Kidney glomerular epithelial cell (primary cell): ENCODE measurements around the gene ZNF830.
"Not testable (repeated sequence)": the region's sequence is repeated elsewhere in the genome, so short reads cannot be mapped to it uniquely, and the experiment has no call there.

Source experiments
- DNase-seq: peaks from one replicate; lab custom pipeline; 2025; lab: John Stamatoyannopoulos, UW

The ZNF830 gene

GRCh38 chr17:34991606-34992005, 30.3 kb downstream of the ZNF830 start:
- DNase-seq, result no peak

GRCh38 chr17:34993031-34993430, 31.7 kb downstream of the ZNF830 start:
- DNase-seq, result no peak

GRCh38 chr17:34996422-34997285, 35.3 kb downstream of the ZNF830 start:
- DNase-seq, result no peak

- DNase-seq, result peak; percentile 51
These were observed 36.1 kb downstream of the ZNF830 start for GRCh38 chr17:34997355-34997862.

- peak; percentile 52 for DNase-seq
These were observed 36.9 kb downstream of the ZNF830 start for GRCh38 chr17:34998205-34998604.

GRCh38 chr17:34999456-34999855, 38.1 kb downstream of the ZNF830 start:
- no peak for DNase-seq

GRCh38 chr17:35000965-35001364, 39.6 kb downstream of the ZNF830 start:
- not testable (repeated sequence) for DNase-seq

- no peak for DNase-seq
These were observed 40.2 kb downstream of the ZNF830 start for GRCh38 chr17:35001549-35001948.

- no peak for DNase-seq
These were observed 41.7 kb downstream of the ZNF830 start for GRCh38 chr17:35002876-35003551.

GRCh38 chr17:35003778-35004177, 42.4 kb downstream of the ZNF830 start:
- no peak for DNase-seq

GRCh38 chr17:35006345-35006744, 45.0 kb downstream of the ZNF830 start:
- DNase-seq, result no peak

- no peak for DNase-seq
These were observed 45.6 kb downstream of the ZNF830 start for GRCh38 chr17:35006961-35007360.

- DNase-seq, result no peak
These were observed 48.8 kb downstream of the ZNF830 start for GRCh38 chr17:35010093-35010492.

- no peak for DNase-seq
These were observed 50.4 kb downstream of the ZNF830 start for GRCh38 chr17:35011671-35012216.
